ENCODE results near the gene ADIPOQ.
A peak's percentile ranks its signal among the peaks of the same experiment; 100 is the strongest.
"Not testable (repeated sequence)": the region's sequence is repeated elsewhere in the genome, so short reads cannot be mapped to it uniquely, and the experiment has no call there.

ADIPOQ gene

DNA sequence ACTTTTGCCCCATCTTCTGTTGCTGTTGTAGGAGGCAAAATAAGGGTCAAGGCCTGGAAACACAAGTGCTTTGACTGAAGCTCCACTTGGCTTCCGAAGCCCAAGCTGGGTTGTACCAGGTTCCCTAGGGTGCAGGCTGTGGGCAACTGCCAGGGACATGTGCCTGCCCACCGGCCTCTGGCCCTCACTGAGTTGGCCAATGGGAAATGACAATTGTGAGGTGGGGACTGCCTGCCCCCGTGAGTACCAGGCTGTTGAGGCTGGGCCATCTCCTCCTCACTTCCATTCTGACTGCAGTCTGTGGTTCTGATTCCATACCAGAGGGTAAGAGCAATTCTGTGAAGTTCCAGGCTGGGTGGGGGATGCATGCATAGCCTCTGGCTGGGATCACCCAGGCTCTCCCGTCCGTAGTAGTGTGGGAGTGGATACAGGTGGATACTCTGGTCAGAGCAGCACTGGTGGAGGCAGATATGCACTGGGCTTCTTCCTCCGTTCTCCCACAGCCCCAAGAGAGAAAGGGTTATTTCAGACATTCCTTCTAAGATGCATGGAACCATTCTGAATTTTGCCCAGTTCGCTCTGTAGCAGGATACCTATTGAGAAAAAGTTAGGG is at the start of gene ADIPOQ:
TSS of gene ADIPOQ (plus strand) at position 285 of the 613 bp plus-strand sequence. CDS start 10,349 bp downstream, outside the sequence.
- no peak for DNase-seq (ENCODE audit: low read depth)

GRCh38 chr3:186798239-186798874 is 44.2 kb upstream of the ADIPOQ start:
- DNase-seq (ENCODE audit: low read depth): no peak

GRCh38 chr3:186800285-186800684 is 42.2 kb upstream of the ADIPOQ start:
- no peak for DNase-seq (ENCODE audit: low read depth)

- no peak for DNase-seq (ENCODE audit: low read depth)
These were observed 39.8 kb upstream of the ADIPOQ start for GRCh38 chr3:186802701-186803100.

DNA sequence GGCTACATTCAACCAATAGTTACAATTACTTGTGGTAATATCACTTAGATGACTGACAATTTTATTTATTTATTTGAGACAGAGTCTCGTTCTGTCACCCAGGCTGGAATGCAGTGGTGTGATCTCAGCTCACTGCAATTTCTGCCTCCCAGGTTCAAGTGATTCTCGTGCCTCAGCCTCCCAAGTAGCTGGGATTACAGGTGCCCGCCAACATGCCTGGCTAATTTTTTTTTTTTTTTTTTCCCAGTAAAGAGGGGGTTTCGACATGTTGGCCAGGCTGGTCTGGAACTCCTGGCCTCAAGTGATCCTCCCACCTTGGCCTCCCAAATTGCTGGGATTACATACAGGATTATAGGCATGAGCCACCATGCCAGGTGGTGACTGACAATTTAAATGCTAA is 39.1 kb upstream of the ADIPOQ start:
- not testable (repeated sequence) for DNase-seq (ENCODE audit: low read depth)

DNA sequence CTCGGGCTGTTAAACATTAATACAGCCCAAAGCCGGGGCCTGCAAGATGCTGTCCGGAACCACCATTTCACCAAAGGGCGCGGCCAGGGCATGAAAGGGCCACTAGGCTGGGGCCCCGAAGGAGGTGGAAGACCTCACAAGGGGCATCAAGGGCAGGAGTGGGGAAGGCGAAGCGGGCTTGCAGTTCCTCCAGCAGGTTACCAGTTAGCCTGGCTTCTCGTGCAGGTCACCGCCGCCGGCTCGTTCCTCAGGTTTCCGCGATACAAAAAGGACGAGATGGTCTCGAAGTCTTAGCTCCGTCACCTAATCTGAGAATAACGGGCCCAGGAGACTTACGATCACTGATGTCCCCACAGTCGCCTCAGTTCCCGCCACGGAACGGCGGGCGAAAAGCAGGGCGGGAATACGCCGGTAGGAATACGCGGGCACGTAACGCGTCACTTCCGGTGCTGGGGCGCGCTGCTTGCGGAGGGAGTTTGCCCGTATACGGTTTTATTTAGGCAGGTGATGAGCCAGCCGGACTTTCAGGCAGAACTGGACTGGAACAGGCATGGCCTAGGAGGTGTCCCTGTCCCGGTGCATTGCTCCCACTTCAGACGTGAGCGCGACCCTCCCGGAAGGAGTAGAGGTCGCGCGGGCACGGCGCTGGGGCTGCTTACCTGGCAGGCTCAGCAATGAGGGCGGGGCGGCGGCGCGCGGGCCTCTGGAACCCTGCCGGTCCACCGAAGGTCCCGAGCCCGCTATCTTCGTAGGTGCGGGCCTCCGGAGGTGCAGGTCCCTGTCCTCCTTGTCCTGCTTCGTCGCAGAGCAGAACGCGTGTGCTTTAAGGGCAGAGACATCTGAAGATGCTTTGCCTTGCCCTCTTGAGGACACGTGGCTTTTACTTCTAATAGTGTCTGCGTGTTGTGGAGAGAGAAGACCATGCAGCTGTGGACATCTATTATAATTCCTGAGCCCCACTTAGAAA is 36.1 kb upstream of the ADIPOQ start, which contains the start of gene RFC4:
TSS of gene RFC4 (minus strand) at position 394 of the 967 bp plus-strand sequence. CDS start 1,769 bp downstream, outside the sequence.
- peak; percentile 77 for DNase-seq (ENCODE audit: low read depth)

- DNase-seq (ENCODE audit: low read depth): no peak
These were observed 35.3 kb upstream of the ADIPOQ start for GRCh38 chr3:186807231-186807630.

DNA sequence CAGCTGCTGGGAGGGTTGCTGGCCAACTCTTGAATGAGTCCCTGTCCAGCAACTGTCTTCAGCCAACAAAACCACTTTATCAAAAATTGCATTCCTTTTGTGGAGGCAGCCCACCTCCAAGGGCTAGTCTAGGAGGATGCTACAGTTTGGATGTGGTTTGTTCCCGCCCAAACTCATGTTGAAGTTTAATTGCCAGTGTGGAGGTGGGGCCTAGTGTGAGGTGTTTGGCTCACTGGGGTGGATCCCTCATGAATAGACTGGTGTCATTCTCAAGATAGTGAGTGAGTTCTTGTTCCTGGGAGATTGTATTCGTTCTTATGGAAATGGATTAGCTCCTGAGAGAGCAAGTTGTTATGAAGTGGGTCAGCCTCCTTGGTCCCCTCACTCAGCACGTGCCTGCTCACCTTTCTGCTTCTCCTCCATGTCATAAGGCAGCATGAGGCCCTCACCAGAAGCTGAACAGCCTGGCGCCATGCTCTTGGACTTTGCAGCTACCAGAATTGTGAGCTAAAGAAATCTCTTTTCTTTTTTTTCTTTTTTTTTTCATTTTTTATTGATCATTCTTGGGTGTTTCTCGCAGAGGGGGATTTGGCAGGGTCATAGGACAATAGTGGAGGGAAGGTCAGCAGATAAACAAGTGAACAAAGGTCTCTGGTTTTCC is 32.0 kb upstream of the ADIPOQ start:
- no peak for DNase-seq (ENCODE audit: low read depth)

DNA sequence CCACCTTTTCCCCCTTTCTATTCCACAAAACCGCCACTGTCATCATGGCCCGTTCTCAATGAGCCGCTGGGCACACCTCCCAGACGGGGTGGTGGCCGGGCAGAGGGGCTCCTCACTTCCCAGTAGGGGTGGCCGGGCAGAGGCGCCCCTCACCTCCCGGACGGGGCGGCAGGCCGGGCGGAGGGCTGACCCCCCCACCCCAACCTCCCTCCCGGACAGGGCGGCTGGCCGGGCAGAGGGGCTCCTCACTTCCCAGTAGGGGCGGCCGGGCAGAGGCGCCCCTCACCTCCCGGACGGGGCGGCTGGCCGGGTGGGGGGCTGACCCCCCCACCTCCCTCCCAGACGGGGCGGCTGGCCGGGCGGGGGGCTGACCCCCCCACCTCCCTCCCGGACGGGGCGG is 31.2 kb upstream of the ADIPOQ start:
- DNase-seq (ENCODE audit: low read depth): not testable (repeated sequence)

GRCh38 chr3:186814100-186814499 is 28.4 kb upstream of the ADIPOQ start:
- DNase-seq (ENCODE audit: low read depth): peak; percentile 24

GRCh38 chr3:186815435-186815834 is 27.1 kb upstream of the ADIPOQ start:
- DNase-seq (ENCODE audit: low read depth): peak; percentile 86

DNA sequence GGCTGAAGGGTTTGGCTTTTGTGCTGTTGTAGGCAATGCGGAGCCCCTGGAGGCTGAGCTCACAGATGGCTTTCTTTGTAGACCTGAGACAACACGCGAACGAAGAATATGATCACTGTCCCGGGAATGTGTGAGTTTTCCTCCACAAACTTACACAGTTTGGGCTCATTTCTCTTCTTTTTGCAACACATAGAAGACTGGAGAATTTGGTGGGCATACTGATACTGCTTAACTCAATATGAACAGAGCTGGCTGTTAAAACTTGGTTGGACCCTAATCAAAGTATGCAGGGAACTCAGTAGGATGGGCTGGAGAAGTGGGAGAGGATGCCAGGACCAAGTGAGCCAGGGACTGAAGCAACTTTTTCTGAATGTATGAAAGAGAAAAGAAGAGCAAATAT is 24.0 kb upstream of the ADIPOQ start:
- no peak for DNase-seq (ENCODE audit: low read depth)

- DNase-seq (ENCODE audit: low read depth): no peak
These were observed 23.6 kb upstream of the ADIPOQ start for GRCh38 chr3:186818956-186819355.

DNA sequence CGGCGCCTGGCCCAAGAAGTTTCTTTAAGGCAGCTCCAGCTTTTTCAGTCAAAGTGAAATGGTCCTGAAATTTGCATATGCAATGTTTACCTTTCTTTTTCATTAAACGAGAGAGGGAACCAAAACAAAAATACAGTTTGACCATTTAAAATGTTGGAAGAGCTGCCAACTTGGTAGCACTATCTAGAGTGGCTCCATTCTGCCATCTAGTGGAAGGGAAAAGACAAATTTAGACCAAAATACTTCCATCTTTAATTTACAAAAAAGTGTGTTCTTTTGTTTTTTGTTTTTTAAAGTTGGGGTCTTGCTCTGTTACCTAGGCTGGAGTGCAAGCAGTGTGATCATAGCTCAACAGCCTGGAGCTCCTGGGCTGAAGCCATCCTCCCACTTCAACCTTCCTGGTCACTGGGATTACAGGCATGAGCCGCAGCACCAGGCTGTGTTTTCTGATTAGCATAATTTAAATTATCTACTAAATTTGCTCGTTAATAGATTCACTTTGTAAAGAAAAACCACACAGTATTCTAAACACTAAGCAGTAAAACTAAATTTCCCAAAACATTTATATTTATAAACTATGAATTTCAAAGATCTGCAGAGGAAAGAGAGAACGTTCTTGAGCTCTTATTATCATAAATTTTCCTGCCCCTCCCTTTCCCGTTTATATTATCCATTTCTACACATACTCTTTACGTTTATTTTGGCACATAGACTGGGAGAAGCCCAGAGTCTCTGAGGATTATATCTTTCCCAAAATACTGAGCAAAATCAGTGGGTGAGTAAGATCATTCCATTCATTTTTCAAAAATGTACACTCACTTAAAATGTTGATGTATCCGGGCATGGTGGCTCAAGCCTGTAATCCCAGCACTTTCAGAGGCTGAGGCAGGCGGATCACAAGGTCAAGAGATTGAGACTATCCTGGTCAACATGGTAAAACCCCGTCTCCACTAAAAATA is 20.8 kb upstream of the ADIPOQ start:
- peak; percentile 90 for DNase-seq (ENCODE audit: low read depth)

DNA sequence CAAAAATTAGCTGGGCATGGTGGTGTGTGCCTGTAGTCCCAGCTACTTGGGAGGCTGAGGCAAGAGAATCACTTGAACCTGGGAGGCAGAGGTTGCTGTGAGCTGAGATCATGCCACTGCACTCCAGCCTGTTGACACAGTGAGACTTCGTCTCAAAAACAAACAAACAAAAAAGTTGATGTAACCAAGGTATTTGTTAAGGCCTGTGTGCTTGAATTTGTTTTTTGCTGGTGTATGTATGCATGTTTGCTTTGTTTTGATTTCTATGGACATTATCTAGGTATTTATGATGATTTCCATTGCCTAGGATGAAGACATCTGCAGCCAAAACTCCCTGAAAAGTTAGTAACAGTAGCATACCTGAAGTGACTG is 20.1 kb upstream of the ADIPOQ start:
- peak; percentile 18 for DNase-seq (ENCODE audit: low read depth)

DNA sequence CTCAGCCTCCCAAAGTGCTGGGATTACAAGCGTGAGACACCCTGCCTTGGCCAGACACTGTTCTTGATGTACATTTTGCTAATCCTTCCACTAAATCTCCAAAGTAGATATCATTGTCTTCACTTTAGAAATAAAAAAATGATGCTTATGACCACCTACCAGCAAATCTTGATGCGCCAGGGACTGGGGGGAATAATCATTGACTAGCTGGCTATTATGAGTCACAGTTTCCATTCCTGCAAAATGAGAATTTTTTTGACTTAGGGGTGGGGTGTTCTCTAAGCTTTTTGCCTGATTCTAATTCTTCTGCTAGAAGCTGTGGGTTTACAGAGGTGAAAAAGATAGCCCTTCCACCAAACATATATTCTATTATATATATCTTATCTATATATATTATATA is 19.1 kb upstream of the ADIPOQ start:
- DNase-seq (ENCODE audit: low read depth): peak; percentile 43

DNA sequence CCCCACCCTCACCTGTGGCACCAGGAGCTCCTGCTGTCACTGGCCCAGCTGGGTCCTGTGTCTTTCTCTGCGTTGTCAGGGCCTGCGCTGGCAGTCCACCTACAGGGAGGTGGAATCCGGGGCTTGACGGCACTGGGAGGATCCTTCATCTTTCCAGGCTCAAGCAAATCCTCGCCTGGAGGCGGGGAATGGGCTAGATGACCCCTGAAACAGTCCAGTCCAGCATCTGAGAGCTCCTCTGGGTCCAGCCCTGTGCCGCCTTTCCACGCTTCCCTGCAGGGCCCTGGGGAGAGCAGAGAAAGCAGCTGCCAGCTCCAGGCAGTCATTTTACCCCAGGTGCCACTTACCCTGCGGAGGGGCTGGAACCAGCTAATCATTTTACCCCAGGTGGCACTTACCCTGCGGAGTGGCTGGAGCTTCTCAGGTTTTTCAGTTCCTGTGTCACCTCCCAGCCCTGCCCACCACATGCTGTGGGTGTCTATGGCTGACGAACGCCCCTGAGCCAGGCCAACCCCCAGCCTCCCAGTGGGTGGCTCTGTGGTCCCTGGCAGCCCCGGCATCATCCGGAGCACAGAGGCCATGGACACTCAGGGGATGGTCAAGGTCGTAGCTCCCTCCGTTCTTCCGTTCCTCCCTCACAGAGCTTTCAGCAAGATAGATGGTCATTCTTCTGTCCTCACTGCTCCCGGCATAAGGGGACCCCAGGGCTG is 17.9 kb upstream of the ADIPOQ start:
- DNase-seq (ENCODE audit: low read depth): no peak

DNA sequence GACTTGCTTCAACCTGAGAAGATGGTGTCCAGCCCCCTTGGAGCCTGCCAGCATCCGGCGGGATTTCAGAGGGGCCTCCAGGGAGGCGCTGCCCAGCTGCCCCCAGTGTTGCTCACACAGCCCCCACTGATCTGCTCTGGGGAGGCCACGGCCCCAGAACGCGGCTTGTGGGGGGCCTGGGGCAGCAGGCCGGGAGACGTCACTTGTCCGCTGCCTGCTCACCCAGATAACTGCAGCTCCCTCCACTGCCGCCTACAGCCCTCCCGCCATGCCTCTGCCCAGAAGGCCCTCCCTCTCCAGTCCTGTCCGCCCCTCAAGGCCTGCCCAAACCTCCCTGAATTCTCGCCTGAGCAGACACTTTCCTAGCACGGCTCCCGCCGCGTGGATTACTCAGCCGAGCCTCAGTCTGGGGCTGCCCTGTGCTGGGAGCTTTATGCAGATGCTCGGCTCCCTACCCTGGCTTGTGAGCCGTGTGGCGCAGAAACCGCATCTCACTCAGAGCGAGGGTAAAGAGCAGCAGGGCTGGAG is 17.2 kb upstream of the ADIPOQ start:
- DNase-seq (ENCODE audit: low read depth): peak; percentile 71

GRCh38 chr3:186825872-186826409 is 16.6 kb upstream of the ADIPOQ start:
- DNase-seq (ENCODE audit: low read depth): no peak
